Stimulated activated CD4-positive, alpha-beta T cell treated with anti-CD3 and anti-CD28 coated beads, Interleukin-15, amount 100 ng/mL, for 1 hour (primary cell): ENCODE measurements around the gene PARP16.
A peak's percentile ranks its signal among the peaks of the same experiment; 100 is the strongest.

Experiments used
- DNase-seq, 2 donors: peaks; one replicate each; pipeline ENCODE4 v3.0.0-alpha.2; 2020; ENCODE audit warnings: low read depth in 1 of 2, low spot score in 1 of 2

The PARP16 gene

GRCh38 chr15:65312400-65312916, 25.8 kb upstream of the PARP16 start:
- no peak for DNase-seq

- DNase-seq: no peak
Observed at GRCh38 chr15:65311760-65312159, 25.1 kb upstream of the PARP16 start.

- no peak for DNase-seq
Observed at GRCh38 chr15:65310431-65311137, 23.9 kb upstream of the PARP16 start.

GRCh38 chr15:65309882-65310418, 23.3 kb upstream of the PARP16 start:
- DNase-seq: no peak

- DNase-seq: no peak
Observed at GRCh38 chr15:65307978-65308377, 21.3 kb upstream of the PARP16 start.

- no peak for DNase-seq
Observed at GRCh38 chr15:65306551-65306950, 19.9 kb upstream of the PARP16 start.

GRCh38 chr15:65305776-65306175, 19.1 kb upstream of the PARP16 start:
- DNase-seq: no peak

GRCh38 chr15:65305150-65305758, 18.6 kb upstream of the PARP16 start:
- no peak for DNase-seq

GRCh38 chr15:65304381-65305149, 17.9 kb upstream of the PARP16 start, which contains the start of gene RNU5B-1:
Gene RNU5B-1 (plus strand): TSS chr15:65304677.
- peak; percentile 54 to 63 for DNase-seq

- no peak for DNase-seq
Observed at GRCh38 chr15:65303687-65304380, 17.2 kb upstream of the PARP16 start.

GRCh38 chr15:65302061-65302460, 15.4 kb upstream of the PARP16 start:
- DNase-seq: no peak

- no peak for DNase-seq
Observed at GRCh38 chr15:65300924-65301441, 14.3 kb upstream of the PARP16 start.

GRCh38 chr15:65298731-65299130, 12.0 kb upstream of the PARP16 start:
- no peak for DNase-seq

- DNase-seq: no peak
Observed at GRCh38 chr15:65292938-65293518, 6.3 kb upstream of the PARP16 start.

GRCh38 chr15:65290228-65290627, 3.5 kb upstream of the PARP16 start:
- DNase-seq: no peak

- no peak for DNase-seq
Observed at GRCh38 chr15:65289261-65289854, 2.7 kb upstream of the PARP16 start.

- no peak for DNase-seq
Observed at GRCh38 chr15:65287520-65287855, 805 bp upstream of the PARP16 start.

GRCh38 chr15:65286069-65286703, 497 bp downstream of the PARP16 start:
- DNase-seq: no peak

GRCh38 chr15:65285291-65286068, 1.2 kb downstream of the PARP16 start:
- DNase-seq: no peak
